HG03439 (cell line): ENCODE data around the gene IQCH.

ENCODE experiments used
- ATAC-seq: cut with Tn5 transposase; IDR thresholded peaks from one replicate; pipeline ENCODE4 v1.9.1; 2021; ENCODE audit warnings: mild to moderate bottlenecking, moderate library complexity; ENCODE audit not compliant: unreplicated experiment

IQCH gene

DNA sequence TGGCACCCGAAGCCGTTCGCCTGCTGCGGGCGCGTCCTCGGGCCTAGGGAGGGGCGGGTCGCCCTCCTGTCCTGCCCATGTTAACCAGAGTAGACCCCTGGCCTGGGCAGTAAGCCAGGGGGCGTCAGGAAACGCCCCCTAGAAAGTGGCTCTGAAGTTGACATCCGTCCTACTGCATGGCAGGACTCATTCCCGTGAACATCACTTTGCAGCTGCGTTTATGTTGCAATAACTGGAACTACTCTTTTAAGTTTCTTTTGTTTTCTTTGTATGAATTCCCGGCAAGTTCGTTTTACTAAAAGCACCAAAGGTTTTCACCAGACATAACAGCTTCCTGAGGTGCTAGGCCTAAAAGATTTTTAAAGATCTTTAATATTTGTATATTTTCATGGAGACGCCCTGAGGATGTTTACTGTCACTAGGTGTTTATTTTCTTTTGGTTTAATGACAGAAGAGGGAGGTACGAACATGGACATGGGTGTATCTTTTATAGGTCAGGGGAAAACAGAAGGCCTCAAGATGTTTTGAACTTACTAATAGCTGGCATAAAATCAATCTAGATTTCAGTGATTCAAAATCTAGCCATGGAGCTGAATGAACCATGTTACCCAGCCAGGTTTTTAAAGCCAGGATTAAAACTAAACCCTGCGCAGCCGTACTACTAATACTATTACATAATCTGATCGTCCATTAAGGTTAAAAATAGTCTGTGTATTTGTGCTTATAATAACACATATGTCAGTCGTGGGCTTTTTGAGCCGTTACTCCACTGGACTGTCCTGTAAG is 267.4 kb downstream of the IQCH start:
- ATAC-seq, result no peak

DNA sequence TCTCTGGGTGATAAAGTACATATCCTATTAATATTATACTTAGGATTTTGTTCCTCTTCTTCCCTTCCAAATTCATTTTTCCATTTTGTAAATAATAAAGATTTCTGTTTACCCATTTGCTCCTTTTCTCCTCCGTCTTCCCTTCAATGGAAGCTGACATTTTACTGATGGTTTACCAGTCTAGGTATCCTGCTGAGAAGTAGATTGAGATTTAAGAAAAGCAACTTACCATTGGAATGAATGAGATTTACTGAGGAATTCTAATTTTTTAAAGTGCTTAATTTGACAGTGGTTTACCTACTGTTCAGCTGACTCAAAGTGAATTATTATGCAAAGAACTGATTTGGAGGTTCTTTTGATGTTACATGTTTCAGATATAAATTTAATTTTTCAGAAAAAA is 268.7 kb downstream of the IQCH start:
- ATAC-seq, result no peak

DNA sequence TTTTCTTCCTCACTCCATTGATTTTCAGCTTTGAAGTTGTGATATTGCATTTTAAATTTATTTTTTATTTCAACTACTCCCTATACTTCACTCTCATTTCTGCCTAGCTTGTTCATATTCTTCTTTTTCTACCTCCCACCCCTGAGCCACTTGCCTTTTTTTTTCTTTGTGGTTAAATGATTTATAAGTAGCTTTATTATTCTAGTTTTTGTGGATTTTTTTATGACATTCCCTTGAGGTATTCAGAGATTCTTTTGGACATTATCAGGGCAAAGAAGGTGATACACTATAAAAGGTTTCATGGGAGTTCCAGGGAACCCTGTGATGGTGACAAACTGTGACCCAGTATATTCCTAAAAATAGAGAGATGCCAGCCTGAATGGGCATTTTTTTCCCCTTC is 269.6 kb downstream of the IQCH start:
- no peak for ATAC-seq

DNA sequence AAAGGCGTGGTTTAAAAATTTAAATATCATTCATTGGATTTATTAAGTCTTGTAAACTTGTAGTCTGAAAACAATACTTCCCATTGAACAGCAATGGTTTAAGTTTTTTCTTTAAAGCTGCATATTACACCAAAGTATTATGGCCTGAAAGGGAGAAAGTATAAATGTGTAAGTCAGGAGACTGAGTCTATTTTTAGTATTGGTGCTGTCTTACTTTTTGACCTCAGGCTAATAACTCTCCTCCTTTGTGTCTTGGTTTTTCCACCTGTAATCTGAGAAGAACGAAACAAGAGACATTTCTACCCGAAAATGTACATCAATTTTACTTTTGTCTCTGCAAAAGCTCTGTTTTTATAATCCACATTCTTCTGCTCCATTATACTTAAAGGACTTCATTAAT is 273.9 kb downstream of the IQCH start:
- no peak for ATAC-seq

DNA sequence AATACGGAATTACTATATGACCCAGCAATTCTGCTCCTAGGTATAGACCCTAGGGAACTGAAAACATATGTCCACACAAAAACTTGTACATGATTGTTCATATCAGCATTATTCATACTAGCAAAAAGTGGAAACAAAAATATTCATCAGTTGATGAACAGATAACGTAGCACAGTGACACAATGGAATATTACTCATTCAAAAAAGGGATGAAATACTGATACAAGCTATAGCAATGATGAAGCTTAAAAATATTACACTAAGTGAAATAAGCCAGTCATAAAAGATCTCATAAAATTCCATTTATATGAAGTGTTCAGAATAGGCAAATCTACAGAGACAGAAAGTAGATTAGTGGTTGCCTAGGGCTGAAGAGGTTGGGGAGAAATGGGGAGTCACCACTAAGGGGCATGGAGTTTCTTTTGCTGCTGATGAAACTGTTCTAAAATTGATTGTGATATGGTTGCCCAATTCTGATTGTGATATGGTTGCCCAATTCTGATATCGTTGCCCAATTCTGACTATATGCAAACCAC is 276.9 kb downstream of the IQCH start:
- ATAC-seq, result no peak

DNA sequence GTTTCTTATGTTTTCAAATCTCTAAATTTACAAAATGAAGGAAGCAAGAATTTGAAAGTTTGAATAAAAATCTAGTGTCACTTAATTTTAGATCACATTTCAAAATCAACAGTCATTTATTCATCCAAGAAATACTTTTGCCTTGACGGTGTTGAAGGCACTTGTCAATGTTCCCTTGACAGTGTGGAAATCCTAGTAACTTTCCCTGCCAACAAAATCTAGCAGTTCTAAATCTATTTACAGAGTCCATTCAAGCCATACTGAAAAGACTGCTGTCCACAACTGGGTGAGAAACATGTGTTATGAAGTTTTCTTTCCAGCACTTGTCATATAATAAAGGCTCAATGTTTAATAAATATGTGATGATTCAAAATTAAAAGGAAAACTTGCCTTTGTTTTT is 279.3 kb downstream of the IQCH start:
- ATAC-seq, result no peak

DNA sequence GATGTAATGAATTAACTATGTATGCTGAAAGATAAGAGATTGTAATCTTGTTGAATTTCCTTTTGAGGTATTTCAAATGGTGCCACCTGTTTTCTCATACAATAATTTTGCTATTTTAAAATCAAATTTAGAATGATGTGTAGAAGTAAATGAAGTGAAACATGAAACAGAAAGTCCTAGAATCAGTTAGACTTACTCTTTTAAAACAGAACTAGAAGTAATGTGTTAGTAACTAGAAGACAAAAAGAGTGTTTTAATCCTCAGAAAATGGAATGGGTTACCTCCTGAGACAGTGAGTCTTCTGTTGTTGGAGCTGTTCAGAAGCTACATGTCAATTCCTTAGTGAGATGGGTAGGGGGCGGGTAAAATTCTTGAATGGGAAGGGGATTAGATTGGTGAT is 279.8 kb downstream of the IQCH start:
- ATAC-seq, result no peak

DNA sequence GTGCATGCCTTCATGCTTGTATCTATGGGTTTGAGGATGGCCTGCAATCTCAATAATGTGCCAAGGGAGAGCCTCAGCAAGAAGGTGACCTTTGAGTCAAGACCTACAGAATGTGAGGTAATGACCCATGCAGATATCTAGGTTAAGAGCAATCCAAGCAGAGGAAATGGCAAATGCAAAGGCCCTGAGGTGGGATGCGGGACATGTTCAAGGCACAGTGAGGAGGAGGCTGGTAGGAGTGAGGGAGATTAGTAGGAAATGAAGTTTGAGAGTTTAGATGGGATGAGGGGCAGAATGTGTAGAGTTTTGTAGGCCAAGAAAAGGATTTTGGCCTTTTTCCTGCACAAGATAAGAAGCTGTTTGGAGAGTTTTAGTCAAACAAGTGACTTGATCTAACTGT is 283.2 kb downstream of the IQCH start:
- ATAC-seq, result no peak

DNA sequence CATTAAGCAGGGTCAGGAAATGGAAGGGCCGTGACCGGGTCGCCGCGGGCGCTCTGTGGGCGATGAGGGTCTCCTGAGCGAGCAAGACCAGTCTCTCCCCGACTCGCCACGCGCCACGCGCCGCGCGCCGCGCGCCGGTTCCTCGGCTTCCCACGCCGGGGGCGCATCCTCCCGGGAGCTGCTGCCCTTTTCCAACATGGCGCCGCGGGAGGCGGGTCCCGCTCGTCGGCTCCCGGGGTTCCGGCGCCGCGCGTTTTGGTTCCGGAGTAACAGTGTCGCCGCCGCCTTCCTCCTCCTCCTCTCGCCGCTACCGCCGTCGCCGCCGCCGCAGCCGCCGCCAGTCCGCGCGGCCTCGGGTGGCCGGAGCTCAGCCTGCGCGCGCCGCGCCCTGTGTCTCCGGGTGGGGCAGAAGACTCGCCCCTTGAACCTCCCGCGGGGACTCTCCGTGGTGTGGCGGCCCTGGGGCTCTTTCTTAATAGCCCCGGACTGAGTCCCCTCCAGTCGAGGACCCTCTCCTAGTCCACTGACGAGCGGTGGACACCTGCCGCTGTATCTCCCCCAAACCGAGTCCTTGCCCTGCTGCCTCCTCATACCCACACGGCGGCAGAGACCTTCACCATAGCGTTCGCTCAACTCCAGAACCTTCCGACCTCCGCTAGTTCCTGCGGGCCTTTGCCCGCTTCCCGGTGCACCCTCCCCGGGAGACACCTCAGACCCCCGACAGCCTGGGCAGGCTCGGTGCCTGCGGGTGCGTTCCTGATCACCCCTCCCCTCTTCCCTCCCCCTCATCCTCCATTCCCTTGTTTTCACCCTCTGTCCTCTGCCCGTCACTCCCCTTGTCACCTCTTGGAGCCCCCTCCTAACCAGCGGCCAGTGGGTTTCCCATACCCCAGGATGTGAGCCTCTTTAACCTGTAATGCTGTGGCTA is 288.1 kb downstream of the IQCH start, which contains the start of gene MAP2K5:
Gene MAP2K5 (plus strand): TSS at position 284 of the 928 bp plus-strand sequence. CDS start 633 bp downstream, at position 917.
- ATAC-seq, result peak; percentile 42

DNA sequence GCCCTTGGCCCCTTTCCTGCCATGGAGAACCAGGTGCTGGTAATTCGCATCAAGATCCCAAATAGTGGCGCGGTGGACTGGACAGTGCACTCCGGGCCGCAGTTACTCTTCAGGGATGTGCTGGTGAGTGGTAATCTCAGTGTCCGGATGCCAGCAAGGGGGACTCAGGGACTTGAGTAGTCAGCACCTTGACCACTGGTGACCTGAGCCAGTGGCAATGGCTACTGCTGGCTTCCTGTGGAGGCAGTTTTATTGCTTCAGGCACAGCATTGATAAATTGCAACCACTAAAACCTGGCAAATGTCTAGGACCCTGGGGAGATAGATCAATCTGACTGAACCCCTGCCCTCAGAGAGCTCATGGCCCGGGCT is 288.7 kb downstream of the IQCH start:
- ATAC-seq, result no peak

DNA sequence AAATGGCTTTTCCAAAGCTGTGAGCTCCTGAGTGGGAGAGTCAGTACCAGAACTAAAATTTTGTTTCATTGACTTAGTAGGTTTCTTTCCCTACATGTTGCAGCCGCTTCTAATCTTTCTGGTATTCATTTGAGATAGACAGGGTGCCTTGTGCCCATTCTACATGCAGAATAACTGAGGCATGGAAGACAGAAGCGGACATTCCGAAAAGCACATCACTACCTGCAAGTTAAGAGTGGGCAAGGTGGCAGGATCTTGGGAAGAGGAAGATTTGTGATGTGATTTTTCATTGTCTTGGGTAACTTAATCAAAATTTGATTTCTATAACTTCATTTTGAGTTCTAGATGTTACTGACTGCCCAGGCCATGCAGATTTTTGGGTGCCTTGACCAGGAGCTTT is 289.9 kb downstream of the IQCH start:
- ATAC-seq, result no peak

DNA sequence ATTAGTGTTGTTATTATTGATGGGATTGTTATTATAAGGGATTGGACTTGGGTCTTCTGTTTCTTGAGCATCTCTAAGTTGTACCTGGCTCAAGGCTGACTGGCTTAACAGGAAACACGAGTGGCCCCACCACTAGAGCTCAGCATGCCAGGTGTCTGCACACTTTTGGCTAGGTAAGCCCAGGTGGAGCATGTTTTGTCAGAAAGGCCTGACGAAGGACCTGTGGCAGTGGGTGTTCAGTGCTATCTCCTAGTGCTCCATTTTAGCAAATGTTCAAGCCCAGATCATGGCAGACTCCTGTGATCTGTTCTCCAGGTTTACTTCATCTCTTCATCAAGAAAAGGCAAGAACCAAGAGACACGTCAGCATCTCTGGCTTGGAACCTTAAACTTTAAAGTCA is 291.3 kb downstream of the IQCH start:
- ATAC-seq, result no peak

DNA sequence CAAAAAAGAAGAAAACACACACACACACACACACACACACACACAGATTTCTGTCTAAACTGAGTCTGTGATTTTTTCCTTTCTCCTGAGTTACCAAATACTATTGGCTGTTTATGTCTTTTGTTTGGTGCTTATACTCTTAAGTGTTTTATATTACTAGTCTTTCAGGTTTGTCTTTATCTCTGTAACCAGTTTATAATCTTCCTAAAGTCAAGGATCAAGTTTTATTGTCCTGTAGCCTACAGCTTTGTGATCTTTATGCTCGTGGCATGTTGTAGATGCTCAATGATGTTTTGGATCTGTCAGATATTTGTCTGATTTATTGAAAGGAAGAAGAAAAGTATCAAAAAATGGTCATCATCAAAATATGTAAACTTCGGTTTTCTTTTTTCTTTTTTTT is 292.5 kb downstream of the IQCH start:
- no peak for ATAC-seq

DNA sequence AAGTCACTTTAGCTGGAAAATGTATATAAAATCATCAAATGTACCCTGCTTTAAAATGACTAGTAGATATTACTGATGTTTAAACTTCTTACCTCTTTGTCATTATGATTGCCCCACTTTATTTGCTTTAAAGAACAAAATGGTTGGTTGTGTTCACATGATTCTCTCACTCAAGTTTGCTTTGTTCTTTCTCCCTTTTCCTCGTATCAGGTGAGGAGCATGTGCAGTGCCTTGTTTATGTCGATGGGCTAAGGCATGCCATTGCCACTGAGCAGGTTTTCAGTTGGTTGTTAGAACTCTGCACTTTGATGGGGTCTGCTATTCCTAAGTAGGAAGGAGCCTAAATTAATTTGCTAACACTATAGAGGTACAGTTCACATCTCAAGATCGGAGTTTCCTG is 293.2 kb downstream of the IQCH start:
- ATAC-seq, result no peak

DNA sequence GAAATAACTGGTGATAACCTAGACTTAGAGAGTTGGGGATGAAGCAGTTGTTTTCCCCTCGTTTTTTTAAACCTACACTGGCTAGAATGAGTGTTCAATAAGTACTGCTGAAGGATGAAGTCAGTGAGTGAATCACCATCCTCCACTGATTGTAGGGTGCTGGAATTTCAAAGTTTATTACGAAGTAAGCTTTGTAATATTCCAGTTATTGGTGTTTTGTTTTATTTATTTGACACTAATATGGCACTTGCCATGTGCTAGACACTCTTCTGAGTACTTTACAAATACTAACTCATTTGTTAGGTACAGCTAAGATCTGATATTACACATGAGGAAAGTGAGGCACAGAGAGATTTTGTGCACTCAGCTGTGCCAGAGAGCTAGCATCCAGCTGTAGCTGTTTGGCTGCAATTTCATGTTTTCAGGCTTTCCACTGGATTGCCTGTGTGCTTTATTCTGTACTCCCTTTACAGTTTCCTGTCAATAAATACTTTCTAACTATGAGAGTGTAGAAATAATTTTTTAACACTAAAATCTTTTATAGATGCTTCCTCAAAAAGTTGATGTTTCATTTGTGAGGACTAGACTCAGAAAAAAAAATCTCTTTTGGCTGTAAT is 293.8 kb downstream of the IQCH start:
- ATAC-seq, result no peak

DNA sequence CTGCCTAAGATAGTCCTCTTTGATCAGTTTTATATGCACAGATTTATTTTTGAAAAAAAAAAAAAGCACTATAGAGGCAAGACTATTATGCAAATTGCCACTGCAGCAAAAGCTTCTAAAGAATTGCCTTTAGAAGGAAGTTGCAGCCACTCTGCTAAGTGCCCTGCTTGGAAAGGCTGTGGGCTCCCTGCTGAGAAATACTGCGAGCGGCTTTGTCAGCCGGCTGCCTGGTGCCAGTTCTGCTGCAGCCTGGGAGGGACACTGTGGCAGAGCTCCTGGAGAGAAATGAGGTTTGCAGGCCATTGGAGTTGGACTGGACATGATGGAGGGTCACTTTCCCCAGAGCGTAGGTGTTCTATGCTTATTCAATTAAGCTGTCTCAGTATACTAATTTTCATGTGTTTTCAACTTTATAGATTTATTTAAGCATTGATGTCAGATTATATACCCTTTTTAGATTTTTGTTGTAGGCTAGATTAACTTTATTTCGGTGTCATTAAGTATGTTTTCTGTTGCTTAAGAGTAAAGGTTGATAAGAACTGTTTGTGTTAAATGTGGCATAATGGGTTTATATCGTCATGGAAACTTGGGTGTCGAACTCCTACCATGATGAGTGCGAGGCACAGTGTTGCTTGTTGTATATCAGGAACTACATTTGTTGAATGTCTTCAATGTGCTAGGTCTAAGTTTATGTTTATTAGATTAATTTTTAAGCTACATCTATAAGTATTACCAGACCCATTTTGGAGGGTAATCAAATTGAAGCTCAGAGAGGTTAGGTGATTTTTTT is 294.5 kb downstream of the IQCH start:
- no peak for ATAC-seq

DNA sequence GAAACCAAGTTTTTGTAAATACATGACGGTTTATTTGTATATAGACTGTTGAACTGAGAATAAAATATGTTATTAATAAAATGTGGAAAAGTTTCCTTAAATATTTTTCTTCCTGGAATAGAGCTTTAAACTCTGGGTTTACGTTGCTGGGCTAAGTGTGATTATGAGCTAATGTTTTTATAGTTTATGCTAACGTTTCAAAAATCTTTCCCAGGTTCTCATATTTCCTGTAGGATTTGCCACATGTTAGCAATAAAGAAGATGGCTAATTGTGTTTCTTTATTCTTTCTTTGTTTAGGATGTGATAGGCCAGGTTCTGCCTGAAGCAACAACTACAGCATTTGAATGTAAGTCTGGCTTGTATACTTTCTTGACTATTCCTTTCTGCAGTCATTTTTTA is 295.1 kb downstream of the IQCH start:
- ATAC-seq, result no peak

DNA sequence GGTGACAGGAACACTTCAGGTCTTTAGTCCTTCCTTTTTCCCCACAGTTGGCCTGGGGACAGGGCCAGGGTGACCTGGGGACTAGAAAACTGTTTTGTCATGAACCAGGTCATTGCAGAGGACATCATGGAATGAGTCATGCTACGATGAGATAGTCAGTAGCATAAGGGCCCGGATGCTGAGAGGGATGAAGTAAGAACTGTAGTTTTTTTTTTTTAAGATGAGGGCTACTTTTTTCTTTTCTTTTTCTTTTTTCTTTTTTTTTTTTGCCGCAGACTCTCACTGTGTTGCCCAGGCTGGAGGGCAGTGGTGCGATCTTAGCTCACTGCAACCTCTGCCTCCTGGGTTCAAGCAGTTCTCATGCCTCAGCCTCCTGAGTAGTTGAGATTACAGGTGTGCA is 295.9 kb downstream of the IQCH start:
- ATAC-seq, result no peak

DNA sequence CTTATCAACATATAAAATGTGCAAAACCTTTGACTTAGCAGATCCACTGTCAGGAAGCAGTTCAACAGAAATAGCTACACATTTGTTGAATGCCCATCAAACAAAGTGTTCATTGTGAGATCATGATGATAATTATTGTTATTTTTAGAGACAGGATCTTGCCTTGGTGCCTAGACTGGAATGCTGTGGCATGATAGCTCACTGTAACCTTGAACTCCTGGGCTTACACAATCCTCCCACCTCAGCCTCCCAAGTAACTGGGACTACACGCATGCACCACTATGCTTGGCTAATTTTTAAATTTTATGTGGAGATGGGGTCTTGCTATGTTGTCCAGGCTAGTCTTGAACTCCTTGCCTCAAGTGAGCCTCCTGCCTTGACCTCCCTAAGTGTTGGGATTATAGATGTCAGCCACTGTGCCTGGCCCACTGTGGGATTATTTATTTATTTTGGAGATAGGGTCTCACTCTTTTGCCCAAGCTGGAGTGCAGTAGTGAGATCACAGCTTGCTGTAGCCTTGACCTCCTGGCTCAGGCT is 296.7 kb downstream of the IQCH start:
- no peak for ATAC-seq
